Measurements from ENCODE around the gene HARBI1.

HARBI1 gene

GRCh38 chr11:46617134-46617971 is at the start of gene HARBI1, which contains the start of gene ATG13:
TSS of gene HARBI1 (minus strand) at chr11:46617227. CDS start at chr11:46616237, 990 bp downstream.
TSS of gene ATG13 (plus strand) at chr11:46617553. CDS start at chr11:46644292, 26,739 bp downstream.
- TF ChIP-seq ZFX (IDR thresholded peaks at IDR 0.05) (no peak), CTCF (conservative IDR thresholded peaks at IDR 0.05) (peak; percentile 87)
- H3K27ac ChIP-seq, result peak within 1 kb of the TSS; percentile 75

GRCh38 chr11:46666516-46666915 is 49.5 kb upstream of the HARBI1 start:
- no peak overlapping the region for H3K27ac ChIP-seq
- TF ChIP-seq ZFX (IDR thresholded peaks at IDR 0.05), result no peak
- TF ChIP-seq CTCF (conservative IDR thresholded peaks at IDR 0.05), result no peak

- TF ChIP-seq ZFX (IDR thresholded peaks at IDR 0.05) (no peak), CTCF (conservative IDR thresholded peaks at IDR 0.05) (no peak)
- no peak overlapping the region for H3K27ac ChIP-seq
Observed at GRCh38 chr11:46665356-46665755, 48.3 kb upstream of the HARBI1 start.

- no peak overlapping the region for H3K27ac ChIP-seq
- TF ChIP-seq ZFX (IDR thresholded peaks at IDR 0.05) (no peak), CTCF (conservative IDR thresholded peaks at IDR 0.05) (no peak)
Observed at GRCh38 chr11:46664612-46665011, 47.6 kb upstream of the HARBI1 start.

GRCh38 chr11:46663277-46663940 is 46.4 kb upstream of the HARBI1 start:
- TF ChIP-seq ZFX (IDR thresholded peaks at IDR 0.05), result no peak
- TF ChIP-seq CTCF (conservative IDR thresholded peaks at IDR 0.05), result no peak
- H3K27ac ChIP-seq, result no peak overlapping the region

GRCh38 chr11:46662366-46662765 is 45.3 kb upstream of the HARBI1 start:
- TF ChIP-seq ZFX (IDR thresholded peaks at IDR 0.05), result no peak
- H3K27ac ChIP-seq, result no peak overlapping the region

- H3K27ac ChIP-seq, result no peak overlapping the region
- TF ChIP-seq ZFX (IDR thresholded peaks at IDR 0.05) (no peak), CTCF (conservative IDR thresholded peaks at IDR 0.05) (no peak)
Observed at GRCh38 chr11:46661836-46662235, 44.8 kb upstream of the HARBI1 start.
